Body of pancreas (tissue), 4 donors: Measurements from ENCODE around the gene PRKAB1. TPM values are rescaled to one million over a fixed set of nuclear protein-coding genes. Genes with fewer than 3 reads are reported as not detected.
A peak's percentile ranks its signal among the peaks of the same experiment; 100 is the strongest.

Source experiments
- ATAC-seq: fragments of 150-250 bp; one replicate; pipeline ENCODE4 v1.9.1; 2016
- DNase-seq, 4 donors: peaks; one replicate each; pipeline ENCODE4 v3.0.0-alpha.2; 2019
- H3K27ac ChIP-seq, 4 donors: fragments of 200-600 bp; sonication (generic); 1 replicate in 3 of 4; 2 replicates in 1 of 4; pipeline versions ENCODE4 v1.5.1 to v1.6.1; 2016 to 2019; ENCODE audit warnings: mild to moderate bottlenecking in 1 of 4, mixed read lengths in 1 of 4, moderate library complexity in 1 of 4
- H3K27me3 ChIP-seq, 2 donors: fragments of 200-600 bp; sonication (generic); one replicate each; pipeline ENCODE4 v1.6.0; 2016; ENCODE audit warnings: mild to moderate bottlenecking in 1 of 2
- H3K36me3 ChIP-seq, 2 donors: fragments of 200-600 bp; sonication (generic); replicated peaks in 1 of 2; 2 replicates each; pipeline ENCODE4 v1.5.1; 2016; ENCODE audit warnings: low read depth in 2 of 2; ENCODE audit not compliant: insufficient read depth in 1 of 2
- H3K4me1 ChIP-seq: fragments of 200-600 bp; sonication (generic); one replicate; pipeline ENCODE4 v1.6.0; 2016
- H3K4me3 ChIP-seq, 2 donors: fragments of 200-600 bp; sonication (generic); 1 replicate in 1 of 2; 2 replicates in 1 of 2; pipeline ENCODE4 v1.5.1; 2016 to 2019
- H3K9me3 ChIP-seq, 3 donors: fragments of 200-600 bp; sonication (generic); 1 replicate in 2 of 3; 2 replicates in 1 of 3; pipeline ENCODE4 v1.5.1; 2016
- POLR2A ChIP-seq, 3 donors: fragments of 450-650 bp; IDR thresholded peaks; one replicate each; pipeline ENCODE4 v1.6.1; 2016; ENCODE audit warnings: antibody characterized with exemption in 3 of 3, mild to moderate bottlenecking in 2 of 3
- WGBS, 2 donors: methylation state at CpG; one replicate each; pipeline ENCODE4 v1.1.5; 2017; 5-methylcytosine and 5-hydroxymethylcytosine counted together
- intact Hi-C: fragments of 100-400 bp; cut with DNase I; formaldehyde crosslinking; loops from one replicate; pipeline ENCODE4 v1.15.1; 2023
- total RNA-seq, 2 donors: library from RNA; depleted of rRNA; stranded (reverse); fragments of >200 nt; gene quantifications; one replicate each; pipeline ENCODE4 v1.1.0, GENCODE V29; 2016
- TF ChIP-seq, protein P1 (sequence below), 7 experiments: fragments of 450-650 bp in 4 of 7; fragments of 200-600 bp in 3 of 7; sonication (generic) in 3 of 7; IDR thresholded peaks; one replicate each; pipeline ENCODE4 v1.5.1; 2016 to 2019; ENCODE audit warnings: antibody characterized with exemption in 7 of 7

The PRKAB1 gene
- total RNA-seq, 2 donors from 2014 or later: 13.5 to 20.5 TPM

GRCh38 chr12:119693511-119693910 is 25.6 kb downstream of the PRKAB1 start:
- intact Hi-C loops: no loop called here
- 27 to 40% methylated on average over 1 of the region's 1 CpG for WGBS, 2 donors
- TF ChIP-seq POLR2A (IDR thresholded peaks at IDR 0.05): no peak
- TF ChIP-seq, protein P1, sequence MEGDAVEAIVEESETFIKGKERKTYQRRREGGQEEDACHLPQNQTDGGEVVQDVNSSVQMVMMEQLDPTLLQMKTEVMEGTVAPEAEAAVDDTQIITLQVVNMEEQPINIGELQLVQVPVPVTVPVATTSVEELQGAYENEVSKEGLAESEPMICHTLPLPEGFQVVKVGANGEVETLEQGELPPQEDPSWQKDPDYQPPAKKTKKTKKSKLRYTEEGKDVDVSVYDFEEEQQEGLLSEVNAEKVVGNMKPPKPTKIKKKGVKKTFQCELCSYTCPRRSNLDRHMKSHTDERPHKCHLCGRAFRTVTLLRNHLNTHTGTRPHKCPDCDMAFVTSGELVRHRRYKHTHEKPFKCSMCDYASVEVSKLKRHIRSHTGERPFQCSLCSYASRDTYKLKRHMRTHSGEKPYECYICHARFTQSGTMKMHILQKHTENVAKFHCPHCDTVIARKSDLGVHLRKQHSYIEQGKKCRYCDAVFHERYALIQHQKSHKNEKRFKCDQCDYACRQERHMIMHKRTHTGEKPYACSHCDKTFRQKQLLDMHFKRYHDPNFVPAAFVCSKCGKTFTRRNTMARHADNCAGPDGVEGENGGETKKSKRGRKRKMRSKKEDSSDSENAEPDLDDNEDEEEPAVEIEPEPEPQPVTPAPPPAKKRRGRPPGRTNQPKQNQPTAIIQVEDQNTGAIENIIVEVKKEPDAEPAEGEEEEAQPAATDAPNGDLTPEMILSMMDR (IDR thresholded peaks at IDR 0.05): no peak
- Histone ChIP-seq H3K9me3 (no peaks in the 10 kb centered on the region), H3K4me3 (no peak overlapping the region), H3K4me1 (peaks cover 32% of the 10 kb centered on the region), H3K36me3 (no peaks in the 10 kb centered on the region), H3K27me3 (no peaks in the 10 kb centered on the region), H3K27ac (peak overlapping the region; percentile 14 to 66 (median 49))
- ATAC-seq (peak; percentile 10), DNase-seq (no peak)

- WGBS, 2 donors: 78 to 86% methylated on average over 6 of the region's 6 CpGs
- Histone ChIP-seq H3K4me1 (peaks cover 32% of the 10 kb centered on the region), H3K9me3 (no peaks in the 10 kb centered on the region), H3K36me3 (no peaks in the 10 kb centered on the region), H3K27me3 (no peaks in the 10 kb centered on the region), H3K4me3 (no peak overlapping the region), H3K27ac (no peak overlapping the region)
- ATAC-seq (no peak), DNase-seq (no peak)
- no peak for TF ChIP-seq POLR2A (IDR thresholded peaks at IDR 0.05)
- TF ChIP-seq, protein P1 (IDR thresholded peaks at IDR 0.05): no peak
- intact Hi-C loops: no loop called here
Measured at GRCh38 chr12:119694111-119694510, 26.2 kb downstream of the PRKAB1 start.

DNA sequence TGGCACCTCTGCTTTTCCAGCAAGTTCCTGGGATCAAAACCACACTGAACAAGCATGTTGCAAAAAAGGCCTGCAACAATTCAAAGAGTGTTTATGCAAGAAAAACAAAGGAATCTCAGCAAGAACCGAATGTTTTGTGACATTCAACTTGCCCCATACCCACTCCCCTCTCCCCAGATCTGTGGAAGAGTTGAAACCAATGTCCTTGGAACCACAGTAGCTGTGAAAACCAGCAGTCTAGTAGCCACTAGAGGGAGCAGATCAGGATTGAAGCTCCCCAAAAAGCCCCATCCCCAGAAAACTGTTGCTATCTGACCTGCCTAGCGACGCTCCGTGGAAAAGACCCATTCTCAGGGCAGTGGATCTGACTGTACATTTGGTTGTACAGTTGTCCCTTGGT is 27.1 kb downstream of the PRKAB1 start:
- peaks cover 32% of the 10 kb centered on the region for H3K4me1 ChIP-seq
- intact Hi-C loops: no loop called here
- H3K27ac ChIP-seq: no peak overlapping the region
- ATAC-seq (no peak), DNase-seq (no peak)
- no peaks in the 10 kb centered on the region for H3K9me3 ChIP-seq
- H3K36me3 ChIP-seq: no peaks in the 10 kb centered on the region
- no peak overlapping the region for H3K4me3 ChIP-seq
- no peaks in the 10 kb centered on the region for H3K27me3 ChIP-seq
- no peak for TF ChIP-seq POLR2A (IDR thresholded peaks at IDR 0.05)
- TF ChIP-seq, protein P1 (IDR thresholded peaks at IDR 0.05): peak; percentile 4 to 41 (median 29)
- 81 to 82% methylated on average over 4 of the region's 4 CpGs for whole genome bisulfite sequencing, 2 donors

- Histone ChIP-seq H3K9me3 (no peaks in the 10 kb centered on the region), H3K27ac (no peak overlapping the region), H3K4me3 (no peak overlapping the region), H3K27me3 (no peaks in the 10 kb centered on the region), H3K36me3 (no peaks in the 10 kb centered on the region), H3K4me1 (peaks cover 32% of the 10 kb centered on the region)
- TF ChIP-seq POLR2A (IDR thresholded peaks at IDR 0.05): no peak
- TF ChIP-seq, protein P1 (IDR thresholded peaks at IDR 0.05): no peak
- WGBS, 2 donors: 78 to 81% methylated on average over 5 of the region's 5 CpGs
- no peak for ATAC-seq
- no peak for DNase-seq
- intact Hi-C loops: no loop called here
Measured at GRCh38 chr12:119696943-119697342, 29.0 kb downstream of the PRKAB1 start.

- ATAC-seq: no peak
- TF ChIP-seq POLR2A (IDR thresholded peaks at IDR 0.05): no peak
- TF ChIP-seq, protein P1 (IDR thresholded peaks at IDR 0.05): no peak
- Histone ChIP-seq H3K9me3 (no peaks in the 10 kb centered on the region), H3K4me3 (no peak overlapping the region), H3K27me3 (no peaks in the 10 kb centered on the region), H3K36me3 (no peaks in the 10 kb centered on the region), H3K27ac (no peak overlapping the region), H3K4me1 (peaks cover 9% of the 10 kb centered on the region)
- intact Hi-C loops: no loop called here
- WGBS, 2 donors: 90% methylated on average over 11 of the region's 11 CpGs
- no peak for DNase-seq
Measured at GRCh38 chr12:119699199-119699760, 31.3 kb downstream of the PRKAB1 start.
